Breast epithelium (tissue), 3 donors: ENCODE measurements around the gene TRAF5.

Experiments used
- CTCF ChIP-seq, 3 donors: fragments of 450-650 bp; IDR thresholded peaks; one replicate each; pipeline ENCODE4 v1.5.1; 2016 to 2017; ENCODE audit warnings: antibody characterized with exemption in 3 of 3, mild to moderate bottlenecking in 3 of 3, moderate library complexity in 3 of 3
- POLR2A ChIP-seq: fragments of 450-650 bp; IDR thresholded peaks from one replicate; pipeline ENCODE4 v1.6.1; 2016; ENCODE audit warnings: antibody characterized with exemption, mild to moderate bottlenecking, moderate library complexity

DNA sequence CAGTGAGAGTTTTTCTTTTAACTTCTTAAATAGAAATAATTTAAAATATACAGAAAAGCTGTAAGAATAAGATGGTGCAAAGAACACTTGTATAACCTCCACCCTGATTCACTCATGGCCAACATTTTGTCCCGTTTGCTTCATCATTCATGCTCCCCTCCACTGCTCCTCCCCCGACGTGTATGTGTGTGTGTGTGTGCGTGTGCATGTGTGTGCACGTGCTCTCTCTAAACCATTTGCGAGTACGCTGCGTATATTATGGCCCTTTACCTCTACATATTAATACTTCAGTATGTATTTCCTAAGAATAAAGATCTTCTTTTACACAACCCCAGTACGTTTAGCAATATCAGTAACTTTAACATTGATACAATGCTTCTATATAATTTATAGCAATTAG lies 43.0 kb downstream of the TRAF5 start:
- no peak for TF ChIP-seq POLR2A
- no peak for TF ChIP-seq CTCF (IDR thresholded peaks at IDR 0.05)
